ENCODE results near the gene LPP.
"Not testable (repeated sequence)": the region's sequence is repeated elsewhere in the genome, so short reads cannot be mapped to it uniquely, and the experiment has no call there.

The LPP gene

GRCh38 chr3:188604651-188605050, 450.7 kb downstream of the LPP start:
- peak in 3 of 4 experiments; percentile 29 to 57 (median 41) for DNase-seq

DNA sequence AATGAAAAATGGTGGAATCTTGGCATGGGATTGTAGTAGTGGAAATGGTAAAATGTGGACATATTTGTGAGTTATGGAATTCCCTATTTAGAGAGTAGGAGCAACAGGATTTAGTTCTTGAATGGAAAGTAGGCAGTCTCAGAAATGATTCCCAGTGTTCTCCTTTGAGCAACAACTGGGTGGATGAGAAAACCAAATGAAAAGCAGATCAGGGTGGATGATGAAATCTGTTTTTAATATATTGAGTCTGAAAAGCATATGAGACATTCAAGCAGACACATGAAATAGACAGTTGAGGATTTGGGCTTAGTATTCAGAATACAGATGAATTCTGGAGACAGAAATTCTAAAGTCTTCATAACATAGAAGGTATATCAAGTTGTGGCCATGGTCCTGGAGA, 451.3 kb downstream of the LPP start:
- no peak for DNase-seq

DNA sequence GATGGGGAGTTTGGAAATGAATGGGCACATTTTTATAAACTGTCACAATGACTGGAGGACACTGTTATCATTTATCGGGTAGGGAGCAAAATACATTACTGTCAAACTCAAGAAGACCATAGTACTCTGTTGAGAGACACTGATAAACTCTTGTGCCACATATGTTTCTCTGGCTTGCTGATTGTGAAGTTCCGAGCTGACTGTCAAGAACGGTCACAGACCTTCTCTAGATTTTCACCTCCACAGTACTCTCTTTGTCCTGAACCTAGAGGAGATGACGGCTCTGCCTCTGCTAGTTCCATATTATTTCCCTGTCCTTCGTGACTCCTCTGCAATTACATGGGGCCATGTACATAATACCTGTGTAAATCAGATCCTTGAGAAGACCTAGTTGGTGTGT, 451.9 kb downstream of the LPP start:
- no peak for DNase-seq

- peak in 1 of 4 experiments; percentile 28 for DNase-seq
Measured at GRCh38 chr3:188607805-188608315, 453.9 kb downstream of the LPP start.

DNA sequence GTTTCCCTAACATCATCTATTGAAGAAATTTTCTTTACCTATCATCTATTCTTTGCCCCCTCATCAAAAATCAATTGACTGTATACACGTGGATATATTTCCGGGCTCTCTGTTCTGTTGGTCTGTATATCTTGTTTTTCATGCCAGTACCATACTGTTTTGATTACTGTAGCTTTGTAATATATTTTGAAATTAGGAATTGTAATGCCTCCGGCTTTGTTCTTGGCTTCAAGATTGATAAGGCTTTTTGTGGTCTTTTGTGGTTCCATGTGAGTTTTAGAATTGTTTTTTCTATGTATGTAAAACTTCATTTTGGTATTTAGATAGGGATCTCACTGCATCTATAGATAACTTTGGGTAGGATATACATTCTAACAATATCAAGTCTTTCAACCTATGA, 454.4 kb downstream of the LPP start:
- DNase-seq = no peak

- DNase-seq = not testable (repeated sequence)
Measured at GRCh38 chr3:188613721-188614120, 459.8 kb downstream of the LPP start.

DNA sequence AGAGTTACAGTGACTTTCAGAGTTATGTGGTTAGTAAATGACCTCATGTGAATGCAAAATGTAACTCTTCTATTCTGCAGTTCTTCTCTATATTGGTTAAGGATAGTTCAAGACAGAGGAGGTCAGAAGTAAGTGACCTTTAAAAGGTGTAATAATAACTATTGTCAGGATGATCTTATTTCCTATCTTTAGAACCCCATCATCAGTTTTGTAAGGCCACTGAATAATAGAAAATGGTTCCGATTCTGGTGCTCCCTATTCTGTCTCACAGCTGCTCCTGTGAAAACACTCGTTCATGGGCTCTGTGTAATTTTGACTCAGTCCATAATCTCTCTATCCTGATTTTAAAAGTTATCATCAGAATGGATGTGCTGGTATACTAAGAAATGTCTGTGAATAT, 463.3 kb downstream of the LPP start:
- peak in 1 of 4 experiments; percentile 20 for DNase-seq

DNA sequence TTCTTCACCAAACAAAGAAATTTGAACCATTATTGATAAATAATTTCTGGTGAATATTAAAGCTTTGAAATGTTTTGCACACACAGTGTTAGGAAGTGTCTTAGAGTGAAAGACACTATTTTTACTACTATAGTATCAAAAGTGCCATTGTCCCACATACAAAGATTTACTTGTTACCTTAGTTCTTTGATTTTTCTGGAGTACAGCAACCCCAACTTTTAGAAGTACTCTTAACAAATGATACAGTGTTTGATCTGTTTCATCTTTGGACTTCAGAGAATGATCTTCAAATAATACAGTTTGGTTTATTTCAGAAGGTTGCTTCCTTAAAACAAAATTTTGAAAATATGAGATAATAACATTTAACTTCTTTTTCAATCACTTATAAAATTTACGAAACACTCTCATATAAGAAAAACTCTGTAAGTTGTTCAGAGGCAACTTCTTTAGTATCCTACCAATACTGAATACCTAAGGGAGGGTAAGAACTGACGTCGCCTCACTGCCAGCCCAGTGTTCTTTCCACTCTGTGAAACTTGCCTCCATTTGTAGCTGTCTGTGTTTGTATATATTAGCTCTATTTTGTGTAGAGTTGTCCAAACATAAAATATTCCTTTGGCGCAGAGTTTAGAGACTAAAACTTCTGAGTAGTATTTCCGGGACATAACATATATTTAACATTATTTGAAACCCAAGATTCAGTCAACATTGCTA, 464.2 kb downstream of the LPP start:
- DNase-seq = no peak

DNA sequence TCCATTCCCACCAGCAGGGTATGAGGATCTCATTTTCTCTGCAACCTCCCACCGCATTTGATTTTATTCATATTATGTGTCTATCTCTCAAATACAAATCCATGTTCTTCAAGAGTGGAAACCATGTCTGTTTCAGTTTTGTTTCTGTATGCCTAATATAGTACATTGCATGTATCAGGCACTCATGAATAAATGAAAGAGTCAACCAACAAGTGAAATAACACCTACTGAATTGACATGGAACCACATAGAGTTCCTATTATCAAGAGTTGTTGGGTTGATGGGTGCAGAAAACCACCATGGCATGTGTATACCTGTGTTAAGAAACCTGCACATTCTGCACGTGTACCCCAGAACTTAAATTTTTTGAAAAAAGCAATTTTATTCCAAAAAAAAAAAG, 466.8 kb downstream of the LPP start:
- DNase-seq = no peak

GRCh38 chr3:188624384-188624783, 470.4 kb downstream of the LPP start:
- no peak for DNase-seq

DNA sequence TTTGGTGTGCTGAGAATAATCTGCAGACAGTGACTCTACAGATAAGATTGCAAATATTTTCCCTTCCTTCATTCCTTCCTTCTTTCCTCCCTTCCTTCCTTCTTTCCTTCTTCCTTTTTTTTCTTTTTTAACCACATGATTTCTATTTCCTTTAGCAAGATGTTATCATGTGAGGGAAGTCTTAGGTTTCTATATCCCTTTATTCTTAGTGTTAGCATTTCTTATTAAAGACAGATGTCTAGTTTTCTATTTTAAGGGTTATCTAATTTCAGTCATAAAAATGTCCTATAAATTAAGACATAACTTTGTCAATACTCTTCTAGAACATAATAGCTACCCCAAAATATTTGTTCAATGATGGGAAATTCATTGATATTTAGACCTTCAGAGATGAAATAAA, 470.9 kb downstream of the LPP start:
- DNase-seq = no peak

- no peak for DNase-seq
Measured at GRCh38 chr3:188627652-188628051, 473.7 kb downstream of the LPP start.

- DNase-seq = peak in 3 of 4 experiments; percentile 19 to 66 (median 60)
Measured at GRCh38 chr3:188631291-188632010, 477.5 kb downstream of the LPP start.

- DNase-seq = no peak
Measured at GRCh38 chr3:188633206-188633605, 479.2 kb downstream of the LPP start.

DNA sequence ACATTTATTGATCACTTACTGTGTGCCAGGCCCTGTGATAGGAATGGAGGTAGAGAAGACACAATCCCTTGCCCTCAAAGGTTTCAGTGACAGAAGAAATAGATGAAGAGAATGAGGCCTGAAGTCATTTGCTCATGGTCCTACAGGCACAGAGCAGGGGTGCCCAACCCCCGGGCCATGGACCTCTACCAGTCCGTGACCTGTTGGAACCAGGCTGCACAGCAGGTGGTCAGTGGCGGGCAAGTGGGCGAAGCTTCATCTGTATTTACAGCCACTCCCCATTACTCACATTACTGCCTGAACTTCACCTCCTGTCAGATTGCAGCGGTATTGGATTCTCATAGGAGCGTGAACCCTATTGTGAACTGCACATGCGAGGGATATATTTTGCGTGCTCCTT, 480.3 kb downstream of the LPP start:
- DNase-seq = no peak

GRCh38 chr3:188635258-188636042, 481.5 kb downstream of the LPP start:
- DNase-seq = no peak

- DNase-seq = not testable (repeated sequence)
Measured at GRCh38 chr3:188636292-188636691, 482.3 kb downstream of the LPP start.

DNA sequence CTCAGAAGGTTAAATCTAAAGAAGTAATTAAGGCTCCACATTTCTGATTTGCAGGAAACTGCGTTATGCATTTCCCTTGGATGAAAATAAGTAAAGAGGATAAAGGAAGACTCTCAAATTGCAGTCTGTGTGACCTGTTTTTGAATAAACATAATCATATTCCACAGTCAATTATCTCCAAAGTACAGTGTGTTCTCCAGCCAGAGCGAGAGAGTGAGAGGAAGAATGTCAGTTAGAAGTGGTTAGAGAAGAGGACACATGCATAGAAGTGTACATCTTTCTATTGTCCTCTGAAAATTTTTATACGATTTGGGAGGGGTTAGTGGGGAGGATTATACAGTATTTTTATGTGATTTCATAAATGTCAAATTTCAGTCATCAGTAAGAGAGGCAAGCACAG, 487.1 kb downstream of the LPP start:
- DNase-seq = no peak

- no peak for DNase-seq
Measured at GRCh38 chr3:188643736-188644135, 489.8 kb downstream of the LPP start.

DNA sequence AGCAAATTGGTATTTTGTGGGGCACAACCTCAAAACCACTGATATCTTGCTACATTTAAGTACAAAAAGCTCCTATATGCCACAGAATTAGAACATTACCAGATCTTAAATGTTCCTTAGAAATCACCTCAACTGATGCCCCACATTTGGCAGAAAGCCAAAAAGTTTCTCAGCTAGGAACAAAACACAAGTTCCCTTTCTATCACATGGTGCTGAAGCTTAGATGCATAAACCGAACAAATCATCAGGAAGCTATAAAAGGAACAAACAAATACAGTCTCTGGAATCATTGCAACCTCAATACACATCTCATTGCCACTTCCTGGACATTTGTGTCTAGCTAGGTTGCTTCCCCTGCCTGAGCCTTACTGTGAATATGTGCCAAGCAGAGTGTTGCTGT, 492.6 kb downstream of the LPP start:
- peak; percentile 74 to 96 (median 84) for DNase-seq

- DNase-seq = no peak
Measured at GRCh38 chr3:188647237-188647636, 493.3 kb downstream of the LPP start.

- peak in 2 of 4 experiments; percentile 13 to 30 for DNase-seq
Measured at GRCh38 chr3:188649521-188649920, 495.6 kb downstream of the LPP start.

Measured in suppressor macrophage (primary cell).